ENCODE measurements around the gene PUDP. TPM values are rescaled to one million over a fixed set of nuclear protein-coding genes. Genes with fewer than 3 reads are reported as not detected.
A peak's percentile ranks its signal among the peaks of the same experiment; 100 is the strongest.

PUDP gene
- total and polyA plus RNA-seq, 2 experiments from 2014 or later, result 22.6 to 32.8 TPM

GRCh38 chrX:7091923-7092322, 56.0 kb downstream of the PUDP start:
- no peaks in the 10 kb centered on the region for H3K9me3 ChIP-seq (ENCODE audit: low read depth)
- TF ChIP-seq CTCF (IDR thresholded peaks at IDR 0.05; ENCODE audit: poor library complexity), result no peak
- no peak for TF ChIP-seq EZH2 (IDR thresholded peaks at IDR 0.05; ENCODE audit: borderline replicate concordance)
- TF ChIP-seq EZH2phosphoT487 (IDR thresholded peaks at IDR 0.05; ENCODE audit: low read depth, severe bottlenecking, unreplicated experiment), result no peak
- 75% methylated on average over 4 of the region's 4 CpGs for WGBS (ENCODE audit: low lambda C conversion rate, missing lambda C conversion rate)

GRCh38 chrX:7090641-7091040, 57.3 kb downstream of the PUDP start:
- Histone ChIP-seq H3K4me2 (no peak overlapping the region), H3K79me2 (no peaks in the 10 kb centered on the region), H3K4me3 (no peak overlapping the region), H3K27me3 (no peaks in the 10 kb centered on the region), H3K27ac (no peak overlapping the region), H3K9me2 (replicated peaks; ENCODE audit: insufficient read depth) (no peaks in the 10 kb centered on the region), H3K36me3 (replicated peaks; ENCODE audit: insufficient read depth, low read depth) (no peaks in the 10 kb centered on the region), H3K9me3 (ENCODE audit: low read depth) (no peaks in the 10 kb centered on the region), H4K20me1 (ENCODE audit: insufficient read depth, poor library complexity, severe bottlenecking) (no peaks in the 10 kb centered on the region), H2AFZ (no peak overlapping the region), H3K4me1 (ENCODE audit: insufficient read depth) (no peaks in the 10 kb centered on the region)
- DNase-seq (ENCODE audit: low spot score), result peak; percentile 18
- 58% methylated on average over 4 of the region's 4 CpGs for WGBS (ENCODE audit: low lambda C conversion rate, missing lambda C conversion rate)
- no peak for TF ChIP-seq CTCF (IDR thresholded peaks at IDR 0.05; ENCODE audit: poor library complexity)
- TF ChIP-seq EZH2phosphoT487 (IDR thresholded peaks at IDR 0.05; ENCODE audit: low read depth, severe bottlenecking, unreplicated experiment), result no peak
- no peak for TF ChIP-seq EZH2 (IDR thresholded peaks at IDR 0.05; ENCODE audit: borderline replicate concordance)

More at GRCh38 chrX:7091923-7092322, 56.0 kb downstream of the PUDP start:
- Histone ChIP-seq H3K4me3 (no peak overlapping the region), H3K9me2 (replicated peaks; ENCODE audit: insufficient read depth) (no peaks in the 10 kb centered on the region), H3K36me3 (replicated peaks; ENCODE audit: insufficient read depth, low read depth) (no peaks in the 10 kb centered on the region), H3K4me1 (ENCODE audit: insufficient read depth) (no peaks in the 10 kb centered on the region), H3K4me2 (no peak overlapping the region), H3K27ac (no peak overlapping the region), H4K20me1 (ENCODE audit: insufficient read depth, poor library complexity, severe bottlenecking) (no peaks in the 10 kb centered on the region), H2AFZ (no peak overlapping the region), H3K27me3 (no peaks in the 10 kb centered on the region), H3K79me2 (no peaks in the 10 kb centered on the region)
- DNase-seq (ENCODE audit: low spot score), result no peak

- H3K4me2 ChIP-seq, result no peak overlapping the region
- DNase-seq (ENCODE audit: low spot score), result peak; percentile 48
- no peaks in the 10 kb centered on the region for H3K36me3 ChIP-seq (replicated peaks; ENCODE audit: insufficient read depth, low read depth)
- WGBS (ENCODE audit: low lambda C conversion rate, missing lambda C conversion rate), result 61% methylated on average over 8 of the region's 8 CpGs
- no peaks in the 10 kb centered on the region for H3K9me3 ChIP-seq (ENCODE audit: low read depth)
- H3K9me2 ChIP-seq (replicated peaks; ENCODE audit: insufficient read depth), result no peaks in the 10 kb centered on the region
- no peaks in the 10 kb centered on the region for H3K79me2 ChIP-seq
- H3K4me1 ChIP-seq (ENCODE audit: insufficient read depth), result no peaks in the 10 kb centered on the region
- H2AFZ ChIP-seq, result no peak overlapping the region
- no peak overlapping the region for H3K4me3 ChIP-seq
- H3K27me3 ChIP-seq, result no peaks in the 10 kb centered on the region
- no peak overlapping the region for H3K27ac ChIP-seq
- TF ChIP-seq EZH2 (IDR thresholded peaks at IDR 0.05; ENCODE audit: borderline replicate concordance) (no peak), CTCF (IDR thresholded peaks at IDR 0.05; ENCODE audit: poor library complexity) (peak; percentile 18), EZH2phosphoT487 (IDR thresholded peaks at IDR 0.05; ENCODE audit: low read depth, severe bottlenecking, unreplicated experiment) (no peak)
- no peaks in the 10 kb centered on the region for H4K20me1 ChIP-seq (ENCODE audit: insufficient read depth, poor library complexity, severe bottlenecking)
Measured at GRCh38 chrX:7088968-7089615, 58.9 kb downstream of the PUDP start.
